ENCODE data around the gene PRSS57. TPM values are rescaled to one million over a fixed set of nuclear protein-coding genes. Genes with fewer than 3 reads are reported as not detected.

PRSS57 gene
- total and polyA plus RNA-seq, 2 of the 13 experiments (the other 11 are each of a cell fraction or from before 2014, with no cell fraction given), result 0.12 TPM; not detected in 1

GRCh38 chr19:737591-738093 lies 42.4 kb upstream of the PRSS57 start (continued):
- 0 out of 2 replicates have a peak, but pooled peaks have one; percentile 65 for TF ChIP-seq ZNF850 (CRISPR knock-in tag; conservative IDR thresholded peaks at IDR 0.05)
- no peak for TF ChIP-seq ZNF792 (CRISPR knock-in tag; IDR thresholded peaks at IDR 0.05)
- peak; percentile 57; the same call in 1 of the 2 replicates for TF ChIP-seq GATAD2A (CRISPR knock-in tag; IDR thresholded peaks at IDR 0.05)
- no peak for TF ChIP-seq ZNF318 (CRISPR knock-in tag; IDR thresholded peaks at IDR 0.05)
- TF ChIP-seq ZMYM3 (CRISPR knock-in tag; IDR thresholded peaks at IDR 0.05), result peak; percentile 99
- no peak for TF ChIP-seq IKZF5 (CRISPR knock-in tag; IDR thresholded peaks at IDR 0.05)
- TF ChIP-seq FOXM1 (CRISPR knock-in tag; IDR thresholded peaks at IDR 0.05), result no peak
- no peak for TF ChIP-seq FOSL2 (CRISPR knock-in tag; IDR thresholded peaks at IDR 0.05)
- no peak for TF ChIP-seq MIER3 (CRISPR knock-in tag; IDR thresholded peaks at IDR 0.05; ENCODE audit: borderline replicate concordance)
- TF ChIP-seq IRF9 (CRISPR knock-in tag; IDR thresholded peaks at IDR 0.05; ENCODE audit: borderline replicate concordance), result no peak
- TF ChIP-seq ZNF30 (CRISPR knock-in tag; IDR thresholded peaks at IDR 0.05), result no peak
- TF ChIP-seq MIXL1 (CRISPR knock-in tag; IDR thresholded peaks at IDR 0.05), result no peak
- no peak for TF ChIP-seq ZNF841 (CRISPR knock-in tag; IDR thresholded peaks at IDR 0.05; ENCODE audit: borderline replicate concordance)
- no peak for TF ChIP-seq CCAR2 (optimal IDR thresholded peaks at IDR 0.05; ENCODE audit: low read depth, low read length)
- TF ChIP-seq ZNF691 (CRISPR knock-in tag; IDR thresholded peaks at IDR 0.05; ENCODE audit: borderline replicate concordance, low read depth), result no peak
- no peak for TF ChIP-seq PRDM15 (CRISPR knock-in tag; IDR thresholded peaks at IDR 0.05)

All from HepG2 (cell line).